GM12874 (cell line): ENCODE results near the gene SLC6A6.

Experiments
- CTCF ChIP-seq: IDR thresholded peaks from 2 replicates; pipeline ENCODE4 v1.5.1; 2011; ENCODE audit warnings: low read depth, mild to moderate bottlenecking, control low read depth, low read length, moderate library complexity; ENCODE audit not compliant: insufficient read depth

Gene SLC6A6

GRCh38 chr3:14368885-14369284 is 33.5 kb upstream of the SLC6A6 start:
- TF ChIP-seq CTCF: no peak

- TF ChIP-seq CTCF: no peak
Observed at GRCh38 chr3:14369675-14370669, 32.4 kb upstream of the SLC6A6 start.

GRCh38 chr3:14370720-14371572 is 31.5 kb upstream of the SLC6A6 start:
- TF ChIP-seq CTCF: no peak

- no peak for TF ChIP-seq CTCF
Observed at GRCh38 chr3:14371573-14372474, 30.6 kb upstream of the SLC6A6 start.

- no peak for TF ChIP-seq CTCF
Observed at GRCh38 chr3:14372587-14372986, 29.8 kb upstream of the SLC6A6 start.

GRCh38 chr3:14373753-14374376 is 28.5 kb upstream of the SLC6A6 start:
- TF ChIP-seq CTCF: no peak
